ENCODE results near the gene CD44.

DNA sequence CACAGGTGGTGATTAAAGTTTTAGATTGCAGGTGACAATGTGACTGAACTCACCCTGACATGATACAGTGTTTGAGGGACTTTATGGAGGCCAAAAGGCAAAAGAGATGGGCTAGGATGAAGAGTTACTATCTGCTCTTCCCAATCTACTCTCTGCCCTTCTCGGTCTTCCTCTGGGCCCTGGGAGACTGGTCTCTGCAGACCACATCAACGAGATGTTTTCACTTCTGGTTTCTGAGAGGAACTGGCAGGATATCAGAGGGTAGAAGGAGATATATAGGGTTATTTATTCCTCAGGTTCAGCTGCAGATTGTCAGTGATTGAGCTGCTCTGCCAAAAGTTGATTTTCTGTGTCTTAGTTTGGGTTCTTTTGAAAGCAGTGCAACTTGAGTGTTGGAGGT is 32.4 kb upstream of the CD44 start:
- TF ChIP-seq, protein P1, sequence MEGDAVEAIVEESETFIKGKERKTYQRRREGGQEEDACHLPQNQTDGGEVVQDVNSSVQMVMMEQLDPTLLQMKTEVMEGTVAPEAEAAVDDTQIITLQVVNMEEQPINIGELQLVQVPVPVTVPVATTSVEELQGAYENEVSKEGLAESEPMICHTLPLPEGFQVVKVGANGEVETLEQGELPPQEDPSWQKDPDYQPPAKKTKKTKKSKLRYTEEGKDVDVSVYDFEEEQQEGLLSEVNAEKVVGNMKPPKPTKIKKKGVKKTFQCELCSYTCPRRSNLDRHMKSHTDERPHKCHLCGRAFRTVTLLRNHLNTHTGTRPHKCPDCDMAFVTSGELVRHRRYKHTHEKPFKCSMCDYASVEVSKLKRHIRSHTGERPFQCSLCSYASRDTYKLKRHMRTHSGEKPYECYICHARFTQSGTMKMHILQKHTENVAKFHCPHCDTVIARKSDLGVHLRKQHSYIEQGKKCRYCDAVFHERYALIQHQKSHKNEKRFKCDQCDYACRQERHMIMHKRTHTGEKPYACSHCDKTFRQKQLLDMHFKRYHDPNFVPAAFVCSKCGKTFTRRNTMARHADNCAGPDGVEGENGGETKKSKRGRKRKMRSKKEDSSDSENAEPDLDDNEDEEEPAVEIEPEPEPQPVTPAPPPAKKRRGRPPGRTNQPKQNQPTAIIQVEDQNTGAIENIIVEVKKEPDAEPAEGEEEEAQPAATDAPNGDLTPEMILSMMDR (IDR thresholded peaks at IDR 0.05): no peak
- TF ChIP-seq EP300 (IDR thresholded peaks at IDR 0.05): no peak

Data from ovary (tissue), 3 donors.